Prostate gland (tissue), 2 donors: Measurements from ENCODE around the gene GUCY2C. TPM values are rescaled to one million over a fixed set of nuclear protein-coding genes. Genes with fewer than 3 reads are reported as not detected.
"Not testable (repeated sequence)": the region's sequence is repeated elsewhere in the genome, so short reads cannot be mapped to it uniquely, and the experiment has no call there.

ENCODE experiments used
- DNase-seq: peaks from one replicate; pipeline ENCODE4 v3.0.0-alpha.2; 2019; ENCODE audit warnings: low spot score
- H3K27ac ChIP-seq, 2 donors: fragments of 200-600 bp; sonication (generic); 2 replicates each; pipeline ENCODE4 v1.5.1; 2017 to 2019
- H3K27me3 ChIP-seq: fragments of 200-600 bp; sonication (generic); replicated peaks from 2 replicates; pipeline ENCODE4 v1.5.1; 2019; ENCODE audit not compliant: insufficient read depth
- H3K36me3 ChIP-seq, 2 donors: fragments of 200-600 bp; sonication (generic); 1 replicate in 1 of 2; 2 replicates in 1 of 2; pipeline versions ENCODE4 v1.5.1 to v1.8.1; 2017 to 2019
- H3K4me1 ChIP-seq: fragments of 200-600 bp; sonication (generic); replicated peaks from 2 replicates; pipeline ENCODE4 v1.5.1; 2019
- H3K4me3 ChIP-seq, 2 donors: fragments of 200-600 bp; sonication (generic); 2 replicates each; pipeline ENCODE4 v1.5.1; 2017 to 2019
- H3K9me3 ChIP-seq: fragments of 200-600 bp; sonication (generic); 2 replicates; pipeline ENCODE4 v1.5.1; 2017
- CTCF ChIP-seq, 4 experiments: fragments of 200-600 bp in 2 of 4; fragments of 450-650 bp in 2 of 4; sonication (generic) in 2 of 4; IDR thresholded peaks; 1 replicate in 3 of 4; 2 replicates in 1 of 4; pipeline ENCODE4 v1.5.1; 2016 to 2019; ENCODE audit warnings: antibody characterized with exemption in 4 of 4, mild to moderate bottlenecking in 2 of 4, moderate library complexity in 2 of 4
- POLR2A ChIP-seq: fragments of 450-650 bp; IDR thresholded peaks from one replicate; pipeline ENCODE4 v1.6.1; 2016; ENCODE audit warnings: antibody characterized with exemption, mild to moderate bottlenecking
- POLR2AphosphoS5 ChIP-seq: sonication (generic); formaldehyde crosslinking; IDR thresholded peaks from one replicate; pipeline ENCODE4 v1.6.1; 2017; ENCODE audit warnings: antibody characterized with exemption
- WGBS: methylation state at CpG from one replicate; pipeline ENCODE4 v1.1.5; 2018; 5-methylcytosine and 5-hydroxymethylcytosine counted together
- intact Hi-C: fragments of 100-400 bp; cut with DNase I; formaldehyde crosslinking; loops from one replicate; pipeline ENCODE4 v1.14.2; 2022
- total RNA-seq, 2 donors: library from RNA; depleted of rRNA; stranded (reverse); fragments of >200 nt; gene quantifications; one replicate each; pipeline ENCODE4 v1.1.0, GENCODE V29; 2016

Gene GUCY2C
- total RNA-seq, 2 donors from 2014 or later: 0.11 TPM; not detected in 1

GRCh38 chr12:14689996-14690395, 6.4 kb downstream of the GUCY2C start:
- Histone ChIP-seq H3K27me3 (no peaks in the 10 kb centered on the region), H3K4me3 (no peak overlapping the region), H3K9me3 (no peaks in the 10 kb centered on the region), H3K27ac (no peak overlapping the region), H3K4me1 (no peaks in the 10 kb centered on the region), H3K36me3 (no peaks in the 10 kb centered on the region)
- intact Hi-C loops: no loop called here
- TF ChIP-seq POLR2A (no peak), CTCF (IDR thresholded peaks at IDR 0.05) (no peak), POLR2AphosphoS5 (no peak)
- no peak for DNase-seq

- WGBS: 97% methylated on average over 1 of the region's 1 CpG
- Histone ChIP-seq H3K27me3 (no peaks in the 10 kb centered on the region), H3K9me3 (no peaks in the 10 kb centered on the region), H3K36me3 (no peaks in the 10 kb centered on the region), H3K4me3 (no peak overlapping the region), H3K4me1 (no peaks in the 10 kb centered on the region), H3K27ac (no peak overlapping the region)
- intact Hi-C loops: no loop called here
- TF ChIP-seq CTCF (IDR thresholded peaks at IDR 0.05): no peak
- no peak for TF ChIP-seq POLR2A
- no peak for TF ChIP-seq POLR2AphosphoS5
- DNase-seq: no peak
Measured at GRCh38 chr12:14689144-14689543, 7.3 kb downstream of the GUCY2C start.

GRCh38 chr12:14682231-14682630, 14.2 kb downstream of the GUCY2C start:
- intact Hi-C loops, DNase-seq, H3K4me1 ChIP-seq, H3K9me3 ChIP-seq, H3K27ac ChIP-seq, H3K4me3 ChIP-seq, H3K27me3 ChIP-seq, H3K36me3 ChIP-seq: not testable (repeated sequence)
- 68% methylated on average over 4 of the region's 4 CpGs for WGBS

- intact Hi-C loops: no loop called here
- no peak overlapping the region for H3K27ac ChIP-seq
- no peaks in the 10 kb centered on the region for H3K36me3 ChIP-seq
- 85% methylated on average over 2 of the region's 2 CpGs for WGBS
- H3K4me1 ChIP-seq: no peaks in the 10 kb centered on the region
- no peak overlapping the region for H3K4me3 ChIP-seq
- H3K9me3 ChIP-seq: no peaks in the 10 kb centered on the region
- no peak for DNase-seq
- H3K27me3 ChIP-seq: no peaks in the 10 kb centered on the region
- TF ChIP-seq CTCF (IDR thresholded peaks at IDR 0.05): no peak
- no peak for TF ChIP-seq POLR2A
- no peak for TF ChIP-seq POLR2AphosphoS5
Measured at GRCh38 chr12:14681625-14682024, 14.8 kb downstream of the GUCY2C start.

- no peaks in the 10 kb centered on the region for H3K27me3 ChIP-seq
- no peak overlapping the region for H3K27ac ChIP-seq
- WGBS: 87% methylated on average over 3 of the region's 3 CpGs
- no peaks in the 10 kb centered on the region for H3K4me1 ChIP-seq
- no peak overlapping the region for H3K4me3 ChIP-seq
- H3K36me3 ChIP-seq: no peaks in the 10 kb centered on the region
- no peak for DNase-seq
- intact Hi-C loops: no loop called here
- no peaks in the 10 kb centered on the region for H3K9me3 ChIP-seq
- TF ChIP-seq POLR2AphosphoS5 (no peak), POLR2A (no peak), CTCF (IDR thresholded peaks at IDR 0.05) (no peak)
Measured at GRCh38 chr12:14681190-14681589, 15.2 kb downstream of the GUCY2C start.
